K562 (cell line): ENCODE data around the gene ABHD17B. TPM values are rescaled to one million over a fixed set of nuclear protein-coding genes. Genes with fewer than 3 reads are reported as not detected.

ENCODE experiments used
- DMBX1 ChIP-seq: fragments of 250-450 bp; sonication (Bioruptor Pico); IDR thresholded peaks from 2 replicates; pipeline ENCODE4 v1.8.0; 2022; ENCODE audit warnings: inconsistent platforms, mild to moderate bottlenecking, moderate library complexity, borderline replicate concordance
- E2F3 ChIP-seq: fragments of 250-450 bp; sonication (Bioruptor Pico); IDR thresholded peaks from 2 replicates; pipeline ENCODE4 v1.4.0; 2020; ENCODE audit warnings: mild to moderate bottlenecking
- EGR1 ChIP-seq: fragments of 450-650 bp; conservative IDR thresholded peaks from 2 replicates; pipeline ENCODE4 v1.6.1; 2017; ENCODE audit warnings: mild to moderate bottlenecking
- GABPB1 ChIP-seq: sonication (generic); formaldehyde crosslinking; IDR thresholded peaks from 2 replicates; pipeline ENCODE4 v1.8.0; 2022; ENCODE audit warnings: mild to moderate bottlenecking, missing genetic modification reagents
- JUND ChIP-seq, 2 experiments: IDR thresholded peaks; 2 replicates in 1 of 2; 3 replicates in 1 of 2; pipeline ENCODE4 v1.6.1; 2011; ENCODE audit warnings: borderline replicate concordance in 2 of 2, low read depth in 2 of 2, low read length in 2 of 2, improper control_type of control experiment in 1 of 2, missing biosample characterization in 1 of 2, missing genetic modification characterization in 1 of 2, missing genetic modification reagents in 1 of 2
- MEF2A ChIP-seq: IDR thresholded peaks from 2 replicates; pipeline ENCODE4 v1.6.1; 2011; ENCODE audit warnings: low read depth, mild to moderate bottlenecking, low read length, moderate library complexity; ENCODE audit not compliant: control insufficient read depth
- NFIC ChIP-seq: fragments of 450-650 bp; IDR thresholded peaks from 2 replicates; pipeline ENCODE4 v1.6.1; 2017; ENCODE audit warnings: mild to moderate bottlenecking, inconsistent platforms
- NR3C1 ChIP-seq: sonication (generic); formaldehyde crosslinking; IDR thresholded peaks from 2 replicates; pipeline ENCODE4 v1.8.1; 2022; ENCODE audit warnings: missing genetic modification reagents
- PCBP1 ChIP-seq: fragments of 200-400 bp; formaldehyde crosslinking; IDR thresholded peaks from 2 replicates; pipeline ENCODE4 v1.6.1; 2018; ENCODE audit warnings: mild to moderate bottlenecking, low read depth, low read length; ENCODE audit not compliant: poor library complexity, severe bottlenecking
- PHF8 ChIP-seq: fragments of 200-600 bp; sonication (generic); IDR thresholded peaks from 2 replicates; pipeline ENCODE4 v1.6.1; 2012; ENCODE audit warnings: mixed run types, mild to moderate bottlenecking, inconsistent platforms, low read length, moderate library complexity, borderline replicate concordance
- TAF15 ChIP-seq: fragments of 200-400 bp; formaldehyde crosslinking; IDR thresholded peaks from 2 replicates; pipeline ENCODE4 v1.6.1; 2017; ENCODE audit warnings: mild to moderate bottlenecking, low read depth, low read length, moderate library complexity
- TCF7L2 ChIP-seq: fragments of 150-350 bp; IDR thresholded peaks from 2 replicates; pipeline ENCODE4 v1.6.1; 2016; ENCODE audit warnings: low read depth, mild to moderate bottlenecking, low read length, moderate library complexity
- TRIM24 ChIP-seq, 2 experiments: fragments of 450-650 bp; IDR thresholded peaks; 2 replicates each; pipeline ENCODE4 v1.6.1; 2016
- ZNF134 ChIP-seq: fragments of 250-450 bp; sonication (Bioruptor Pico); conservative IDR thresholded peaks from 2 replicates; pipeline ENCODE4 v1.4.0; 2020
- ZNF354B ChIP-seq: fragments of 250-450 bp; sonication (Bioruptor Pico); IDR thresholded peaks from 2 replicates; pipeline ENCODE4 v1.4.0; 2020
- ZNF584 ChIP-seq: fragments of 200-800 bp; sonication (Bioruptor generic); IDR thresholded peaks from 2 replicates; pipeline ENCODE4 v1.6.1; 2016; ENCODE audit warnings: low read depth, mild to moderate bottlenecking, missing genetic modification characterization, missing compliant biosample characterization
- polyA plus RNA-seq, 8 experiments: library from polyadenylated mRNA; depleted of rRNA in 4 of 8; stranded (reverse) in 5 of 8; unstranded in 3 of 8; fragments of >200 nt; fragmentation: Nextera tagmentation in 2 of 8; fragmentation: Illumina TruSeq in 1 of 8; extraction: Ambion mirVana in 2 of 8; extraction: Trizol in 1 of 8; gene quantifications; 2 replicates each; pipeline versions ENCODE4 v1.2.1 to v1.2.3, GENCODE V29; 2011 to 2014; ENCODE audit warnings: inconsistent platforms in 1 of 8, missing spikeins in 1 of 8
- total RNA-seq, 7 experiments: library from RNA; depleted of rRNA in 6 of 7; stranded (reverse); fragments of >200 nt in 6 of 7; fragmentation: Illumina TruSeq in 2 of 7; extraction: Trizol in 2 of 7; gene quantifications; 2 replicates each; pipeline versions ENCODE4 v1.2.1 to v1.2.3, GENCODE V29; 2011 to 2021; ENCODE audit warnings: low replicate concordance in 1 of 7
- TF ChIP-seq, protein P1 (sequence below): fragments of 450-650 bp; formaldehyde crosslinking; IDR thresholded peaks from 2 replicates; pipeline ENCODE4 v1.4.0; 2020; ENCODE audit warnings: mild to moderate bottlenecking
- TF ChIP-seq, protein P2 (sequence below): fragments of 250-450 bp; sonication (Bioruptor Pico); IDR thresholded peaks from 2 replicates; pipeline ENCODE4 v1.5.0; 2020; ENCODE audit warnings: mild to moderate bottlenecking
- TF ChIP-seq, protein P3 (sequence below): sonication (generic); formaldehyde crosslinking; IDR thresholded peaks from 2 replicates; pipeline ENCODE4 v1.8.0; 2022; ENCODE audit warnings: mild to moderate bottlenecking, missing genetic modification reagents
- TF ChIP-seq, protein P4 (sequence below), 2 experiments: fragments of 250-450 bp in 1 of 2; fragments of 450-650 bp in 1 of 2; sonication (Bioruptor Pico) in 1 of 2; IDR thresholded peaks; 2 replicates each; pipeline versions ENCODE4 v1.6.1 to v1.8.0; 2016 to 2021; ENCODE audit warnings: mild to moderate bottlenecking in 2 of 2, moderate library complexity in 2 of 2, missing compliant biosample characterization in 1 of 2, missing genetic modification characterization in 1 of 2

ABHD17B gene
- total and polyA plus RNA-seq, 9 of the 15 experiments (the other 6 are each of a cell fraction or from before 2014, with no cell fraction given) = 1.9 to 13.4 (median 10.1) TPM

DNA sequence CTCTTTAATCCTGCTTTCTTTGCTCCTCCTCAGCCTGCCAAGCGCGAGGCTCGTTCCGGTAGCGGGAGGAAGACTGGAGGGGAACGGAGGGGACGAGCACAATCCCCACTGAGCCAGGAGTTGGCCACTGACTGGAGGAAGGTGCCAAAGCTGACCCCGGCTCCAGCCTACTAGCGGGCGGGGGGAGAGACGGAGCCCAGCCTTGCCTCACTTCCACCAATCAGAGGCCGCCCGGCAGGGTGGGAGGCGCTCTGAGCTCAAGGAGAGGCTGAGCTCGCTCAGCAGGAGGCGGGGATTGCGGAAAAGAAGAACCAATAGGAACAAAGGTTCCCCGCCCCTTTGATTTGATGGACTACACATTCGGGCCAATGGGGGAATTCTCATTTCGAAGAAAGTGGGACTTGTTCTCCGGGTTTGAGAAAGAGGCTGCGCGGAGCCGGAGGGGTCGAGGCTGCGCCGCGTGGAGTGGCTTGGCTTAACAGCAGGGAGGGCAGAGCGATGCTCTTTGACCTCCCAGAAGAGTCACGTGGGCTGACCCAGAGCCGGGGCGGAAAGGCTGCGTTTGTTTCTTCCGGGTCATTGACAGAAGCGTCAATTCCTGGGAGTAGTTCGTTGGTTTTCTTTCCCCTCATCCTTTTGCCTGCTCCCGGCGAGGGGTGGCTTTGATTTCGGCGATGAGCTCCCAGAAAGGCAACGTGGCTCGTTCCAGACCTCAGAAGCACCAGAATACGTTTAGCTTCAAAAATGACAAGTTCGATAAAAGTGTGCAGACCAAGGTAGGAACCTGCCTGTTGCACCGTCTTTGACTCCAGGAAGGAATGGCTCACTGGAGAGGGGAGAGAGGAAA is at the start of gene ABHD17B, which contains the start of gene C9orf85 (continued):
- TF ChIP-seq NFIC (peak; percentile 58), MEF2A (no peak), DMBX1 (CRISPR knock-in tag) (0 out of 2 replicates have a peak, but pooled peaks have one; percentile 17), JUND (IDR thresholded peaks at IDR 0.05; ENCODE audit: borderline replicate concordance, low read depth, low read length) (no peak), JUND (tag; IDR thresholded peaks at IDR 0.05; ENCODE audit: borderline replicate concordance, low read depth, low read length) (no peak; the same call in 2 of the 3 replicates), PCBP1 (no peak), E2F3 (CRISPR knock-in tag) (no peak), TAF15 (no peak), NR3C1 (no peak), GABPB1 (CRISPR knock-in tag) (peak; percentile 92), TRIM24 (IDR thresholded peaks at IDR 0.05) (peak in 1 of 2 experiments; percentile 64; a peak in 2 of 4 replicates), EGR1 (no peak), TCF7L2 (no peak), ZNF584 (no peak), PHF8 (peak; percentile 74), ZNF134 (no peak), ZNF354B (CRISPR knock-in tag) (no peak)
- TF ChIP-seq, protein P1, sequence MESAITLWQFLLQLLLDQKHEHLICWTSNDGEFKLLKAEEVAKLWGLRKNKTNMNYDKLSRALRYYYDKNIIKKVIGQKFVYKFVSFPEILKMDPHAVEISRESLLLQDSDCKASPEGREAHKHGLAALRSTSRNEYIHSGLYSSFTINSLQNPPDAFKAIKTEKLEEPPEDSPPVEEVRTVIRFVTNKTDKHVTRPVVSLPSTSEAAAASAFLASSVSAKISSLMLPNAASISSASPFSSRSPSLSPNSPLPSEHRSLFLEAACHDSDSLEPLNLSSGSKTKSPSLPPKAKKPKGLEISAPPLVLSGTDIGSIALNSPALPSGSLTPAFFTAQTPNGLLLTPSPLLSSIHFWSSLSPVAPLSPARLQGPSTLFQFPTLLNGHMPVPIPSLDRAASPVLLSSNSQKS (CRISPR knock-in tag) = no peak
- TF ChIP-seq, protein P2, sequence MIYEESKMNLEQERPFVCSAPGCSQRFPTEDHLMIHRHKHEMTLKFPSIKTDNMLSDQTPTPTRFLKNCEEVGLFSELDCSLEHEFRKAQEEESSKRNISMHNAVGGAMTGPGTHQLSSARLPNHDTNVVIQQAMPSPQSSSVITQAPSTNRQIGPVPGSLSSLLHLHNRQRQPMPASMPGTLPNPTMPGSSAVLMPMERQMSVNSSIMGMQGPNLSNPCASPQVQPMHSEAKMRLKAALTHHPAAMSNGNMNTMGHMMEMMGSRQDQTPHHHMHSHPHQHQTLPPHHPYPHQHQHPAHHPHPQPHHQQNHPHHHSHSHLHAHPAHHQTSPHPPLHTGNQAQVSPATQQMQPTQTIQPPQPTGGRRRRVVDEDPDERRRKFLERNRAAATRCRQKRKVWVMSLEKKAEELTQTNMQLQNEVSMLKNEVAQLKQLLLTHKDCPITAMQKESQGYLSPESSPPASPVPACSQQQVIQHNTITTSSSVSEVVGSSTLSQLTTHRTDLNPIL (CRISPR knock-in tag) = no peak
- TF ChIP-seq, protein P3, sequence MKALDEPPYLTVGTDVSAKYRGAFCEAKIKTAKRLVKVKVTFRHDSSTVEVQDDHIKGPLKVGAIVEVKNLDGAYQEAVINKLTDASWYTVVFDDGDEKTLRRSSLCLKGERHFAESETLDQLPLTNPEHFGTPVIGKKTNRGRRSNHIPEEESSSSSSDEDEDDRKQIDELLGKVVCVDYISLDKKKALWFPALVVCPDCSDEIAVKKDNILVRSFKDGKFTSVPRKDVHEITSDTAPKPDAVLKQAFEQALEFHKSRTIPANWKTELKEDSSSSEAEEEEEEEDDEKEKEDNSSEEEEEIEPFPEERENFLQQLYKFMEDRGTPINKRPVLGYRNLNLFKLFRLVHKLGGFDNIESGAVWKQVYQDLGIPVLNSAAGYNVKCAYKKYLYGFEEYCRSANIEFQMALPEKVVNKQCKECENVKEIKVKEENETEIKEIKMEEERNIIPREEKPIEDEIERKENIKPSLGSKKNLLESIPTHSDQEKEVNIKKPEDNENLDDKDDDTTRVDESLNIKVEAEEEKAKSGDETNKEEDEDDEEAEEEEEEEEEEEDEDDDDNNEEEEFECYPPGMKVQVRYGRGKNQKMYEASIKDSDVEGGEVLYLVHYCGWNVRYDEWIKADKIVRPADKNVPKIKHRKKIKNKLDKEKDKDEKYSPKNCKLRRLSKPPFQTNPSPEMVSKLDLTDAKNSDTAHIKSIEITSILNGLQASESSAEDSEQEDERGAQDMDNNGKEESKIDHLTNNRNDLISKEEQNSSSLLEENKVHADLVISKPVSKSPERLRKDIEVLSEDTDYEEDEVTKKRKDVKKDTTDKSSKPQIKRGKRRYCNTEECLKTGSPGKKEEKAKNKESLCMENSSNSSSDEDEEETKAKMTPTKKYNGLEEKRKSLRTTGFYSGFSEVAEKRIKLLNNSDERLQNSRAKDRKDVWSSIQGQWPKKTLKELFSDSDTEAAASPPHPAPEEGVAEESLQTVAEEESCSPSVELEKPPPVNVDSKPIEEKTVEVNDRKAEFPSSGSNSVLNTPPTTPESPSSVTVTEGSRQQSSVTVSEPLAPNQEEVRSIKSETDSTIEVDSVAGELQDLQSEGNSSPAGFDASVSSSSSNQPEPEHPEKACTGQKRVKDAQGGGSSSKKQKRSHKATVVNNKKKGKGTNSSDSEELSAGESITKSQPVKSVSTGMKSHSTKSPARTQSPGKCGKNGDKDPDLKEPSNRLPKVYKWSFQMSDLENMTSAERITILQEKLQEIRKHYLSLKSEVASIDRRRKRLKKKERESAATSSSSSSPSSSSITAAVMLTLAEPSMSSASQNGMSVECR (CRISPR knock-in tag) = no peak; the same call in 1 of the 2 replicates
- TF ChIP-seq, protein P4, sequence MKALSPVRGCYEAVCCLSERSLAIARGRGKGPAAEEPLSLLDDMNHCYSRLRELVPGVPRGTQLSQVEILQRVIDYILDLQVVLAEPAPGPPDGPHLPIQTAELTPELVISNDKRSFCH (CRISPR knock-in tag; IDR thresholded peaks at IDR 0.05) = no peak
- TF ChIP-seq, protein P4 (tag; IDR thresholded peaks at IDR 0.05) = no peak
